Esophagus squamous epithelium (tissue), 4 donors: ENCODE measurements around the gene GRK4.

Experiments used
- CTCF ChIP-seq, 6 experiments: fragments of 450-650 bp in 4 of 6; fragments of 200-600 bp in 2 of 6; sonication (generic) in 2 of 6; IDR thresholded peaks; one replicate each; pipeline ENCODE4 v1.5.1; 2016 to 2019; ENCODE audit warnings: antibody characterized with exemption in 6 of 6, mild to moderate bottlenecking in 4 of 6, moderate library complexity in 4 of 6
- POLR2A ChIP-seq, 4 donors: fragments of 450-650 bp; IDR thresholded peaks; one replicate each; pipeline ENCODE4 v1.6.1; 2017; ENCODE audit warnings: antibody characterized with exemption in 4 of 4, mild to moderate bottlenecking in 4 of 4, moderate library complexity in 3 of 4

- TF ChIP-seq CTCF (IDR thresholded peaks at IDR 0.05), result no peak
- TF ChIP-seq POLR2A (IDR thresholded peaks at IDR 0.05), result no peak
Measured at GRCh38 chr4:3037957-3038461, 74.6 kb downstream of the GRK4 start.
